ENCODE measurements around the gene SPTBN1.

The SPTBN1 gene

GRCh38 chr2:54420524-54421172 lies 35.5 kb upstream of the SPTBN1 start:
- H3K9ac ChIP-seq (ENCODE audit: low read depth, low read length), result no peak overlapping the region
- no peak overlapping the region for H3K4me3 ChIP-seq (ENCODE audit: low read depth, low read length)
- no peaks in the 10 kb centered on the region for H3K36me3 ChIP-seq (ENCODE audit: control insufficient read depth, insufficient read depth, low read length)
- no peaks in the 10 kb centered on the region for H3K27me3 ChIP-seq (ENCODE audit: control insufficient read depth, insufficient read depth, low read length)
- no peak overlapping the region for H3K27ac ChIP-seq (ENCODE audit: low read depth, low read length)
- H3K9me3 ChIP-seq (ENCODE audit: control insufficient read depth, insufficient read depth, low read length), result no peaks in the 10 kb centered on the region
- peaks cover 9% of the 10 kb centered on the region; the same call in 1 of the 2 replicates for H3K4me1 ChIP-seq (ENCODE audit: control insufficient read depth, insufficient read depth, low read length)

- Histone ChIP-seq H3K4me3 (ENCODE audit: low read depth, low read length) (no peak overlapping the region), H3K9ac (ENCODE audit: low read depth, low read length) (no peak overlapping the region), H3K27ac (ENCODE audit: low read depth, low read length) (no peak overlapping the region), H3K36me3 (ENCODE audit: control insufficient read depth, insufficient read depth, low read length) (no peaks in the 10 kb centered on the region), H3K27me3 (ENCODE audit: control insufficient read depth, insufficient read depth, low read length) (no peaks in the 10 kb centered on the region), H3K4me1 (ENCODE audit: control insufficient read depth, insufficient read depth, low read length) (peaks cover 9% of the 10 kb centered on the region; the same call in 1 of the 2 replicates), H3K9me3 (ENCODE audit: control insufficient read depth, insufficient read depth, low read length) (no peaks in the 10 kb centered on the region)
Measured at GRCh38 chr2:54422072-54422581, 34.0 kb upstream of the SPTBN1 start.

- Histone ChIP-seq H3K36me3 (ENCODE audit: control insufficient read depth, insufficient read depth, low read length) (no peaks in the 10 kb centered on the region), H3K4me1 (ENCODE audit: control insufficient read depth, insufficient read depth, low read length) (peaks cover 9% of the 10 kb centered on the region; the same call in 1 of the 2 replicates), H3K27ac (ENCODE audit: low read depth, low read length) (no peak overlapping the region), H3K9me3 (ENCODE audit: control insufficient read depth, insufficient read depth, low read length) (no peaks in the 10 kb centered on the region), H3K4me3 (ENCODE audit: low read depth, low read length) (no peak overlapping the region), H3K9ac (ENCODE audit: low read depth, low read length) (no peak overlapping the region), H3K27me3 (ENCODE audit: control insufficient read depth, insufficient read depth, low read length) (no peaks in the 10 kb centered on the region)
Measured at GRCh38 chr2:54423213-54423612, 32.9 kb upstream of the SPTBN1 start.

- Histone ChIP-seq H3K27me3 (ENCODE audit: control insufficient read depth, insufficient read depth, low read length) (no peaks in the 10 kb centered on the region), H3K4me3 (ENCODE audit: low read depth, low read length) (no peak overlapping the region), H3K27ac (ENCODE audit: low read depth, low read length) (no peak overlapping the region), H3K4me1 (ENCODE audit: control insufficient read depth, insufficient read depth, low read length) (peaks cover 9% of the 10 kb centered on the region; the same call in 1 of the 2 replicates), H3K36me3 (ENCODE audit: control insufficient read depth, insufficient read depth, low read length) (no peaks in the 10 kb centered on the region), H3K9ac (ENCODE audit: low read depth, low read length) (no peak overlapping the region), H3K9me3 (ENCODE audit: control insufficient read depth, insufficient read depth, low read length) (no peaks in the 10 kb centered on the region)
Measured at GRCh38 chr2:54424555-54425163, 31.5 kb upstream of the SPTBN1 start.

GRCh38 chr2:54428108-54428831 lies 27.9 kb upstream of the SPTBN1 start:
- H3K4me3 ChIP-seq (ENCODE audit: low read depth, low read length), result no peak overlapping the region
- H3K9ac ChIP-seq (ENCODE audit: low read depth, low read length), result no peak overlapping the region
- H3K4me1 ChIP-seq (ENCODE audit: control insufficient read depth, insufficient read depth, low read length), result no peaks in the 10 kb centered on the region
- H3K9me3 ChIP-seq (ENCODE audit: control insufficient read depth, insufficient read depth, low read length), result no peaks in the 10 kb centered on the region
- H3K27ac ChIP-seq (ENCODE audit: low read depth, low read length), result no peak overlapping the region
- H3K36me3 ChIP-seq (ENCODE audit: control insufficient read depth, insufficient read depth, low read length), result no peaks in the 10 kb centered on the region
- H3K27me3 ChIP-seq (ENCODE audit: control insufficient read depth, insufficient read depth, low read length), result no peaks in the 10 kb centered on the region

GRCh38 chr2:54429054-54429453 lies 27.1 kb upstream of the SPTBN1 start:
- H3K27ac ChIP-seq (ENCODE audit: low read depth, low read length), result no peak overlapping the region
- H3K4me3 ChIP-seq (ENCODE audit: low read depth, low read length), result no peak overlapping the region
- no peaks in the 10 kb centered on the region for H3K9me3 ChIP-seq (ENCODE audit: control insufficient read depth, insufficient read depth, low read length)

GRCh38 chr2:54429811-54430551 lies 26.1 kb upstream of the SPTBN1 start:
- H3K27ac ChIP-seq (ENCODE audit: low read depth, low read length), result no peak overlapping the region
- no peak overlapping the region for H3K9ac ChIP-seq (ENCODE audit: low read depth, low read length)
- no peaks in the 10 kb centered on the region for H3K36me3 ChIP-seq (ENCODE audit: control insufficient read depth, insufficient read depth, low read length)
- no peaks in the 10 kb centered on the region for H3K4me1 ChIP-seq (ENCODE audit: control insufficient read depth, insufficient read depth, low read length)
- H3K27me3 ChIP-seq (ENCODE audit: control insufficient read depth, insufficient read depth, low read length), result no peaks in the 10 kb centered on the region
- H3K4me3 ChIP-seq (ENCODE audit: low read depth, low read length), result no peak overlapping the region
- H3K9me3 ChIP-seq (ENCODE audit: control insufficient read depth, insufficient read depth, low read length), result no peaks in the 10 kb centered on the region

More at GRCh38 chr2:54429054-54429453, 27.1 kb upstream of the SPTBN1 start:
- no peaks in the 10 kb centered on the region for H3K4me1 ChIP-seq (ENCODE audit: control insufficient read depth, insufficient read depth, low read length)
- no peak overlapping the region for H3K9ac ChIP-seq (ENCODE audit: low read depth, low read length)
- no peaks in the 10 kb centered on the region for H3K27me3 ChIP-seq (ENCODE audit: control insufficient read depth, insufficient read depth, low read length)
- no peaks in the 10 kb centered on the region for H3K36me3 ChIP-seq (ENCODE audit: control insufficient read depth, insufficient read depth, low read length)

- no peak overlapping the region for H3K4me3 ChIP-seq (ENCODE audit: low read depth, low read length)
- no peaks in the 10 kb centered on the region for H3K36me3 ChIP-seq (ENCODE audit: control insufficient read depth, insufficient read depth, low read length)
- no peaks in the 10 kb centered on the region for H3K27me3 ChIP-seq (ENCODE audit: control insufficient read depth, insufficient read depth, low read length)
- H3K9me3 ChIP-seq (ENCODE audit: control insufficient read depth, insufficient read depth, low read length), result no peaks in the 10 kb centered on the region
- no peak overlapping the region for H3K9ac ChIP-seq (ENCODE audit: low read depth, low read length)
- H3K27ac ChIP-seq (ENCODE audit: low read depth, low read length), result no peak overlapping the region
- H3K4me1 ChIP-seq (ENCODE audit: control insufficient read depth, insufficient read depth, low read length), result no peaks in the 10 kb centered on the region
Measured at GRCh38 chr2:54430649-54431048, 25.5 kb upstream of the SPTBN1 start.

- H3K4me3 ChIP-seq (ENCODE audit: low read depth, low read length), result no peak overlapping the region
- no peak overlapping the region for H3K27ac ChIP-seq (ENCODE audit: low read depth, low read length)
- H3K27me3 ChIP-seq (ENCODE audit: control insufficient read depth, insufficient read depth, low read length), result no peaks in the 10 kb centered on the region
- H3K36me3 ChIP-seq (ENCODE audit: control insufficient read depth, insufficient read depth, low read length), result no peaks in the 10 kb centered on the region
- H3K9me3 ChIP-seq (ENCODE audit: control insufficient read depth, insufficient read depth, low read length), result no peaks in the 10 kb centered on the region
- H3K4me1 ChIP-seq (ENCODE audit: control insufficient read depth, insufficient read depth, low read length), result no peaks in the 10 kb centered on the region
- no peak overlapping the region for H3K9ac ChIP-seq (ENCODE audit: low read depth, low read length)
Measured at GRCh38 chr2:54432251-54433015, 23.7 kb upstream of the SPTBN1 start.

- Histone ChIP-seq H3K36me3 (ENCODE audit: control insufficient read depth, insufficient read depth, low read length) (no peaks in the 10 kb centered on the region), H3K9me3 (ENCODE audit: control insufficient read depth, insufficient read depth, low read length) (no peaks in the 10 kb centered on the region), H3K27ac (ENCODE audit: low read depth, low read length) (no peak overlapping the region), H3K4me1 (ENCODE audit: control insufficient read depth, insufficient read depth, low read length) (no peaks in the 10 kb centered on the region), H3K27me3 (ENCODE audit: control insufficient read depth, insufficient read depth, low read length) (no peaks in the 10 kb centered on the region), H3K4me3 (ENCODE audit: low read depth, low read length) (no peak overlapping the region), H3K9ac (ENCODE audit: low read depth, low read length) (no peak overlapping the region)
Measured at GRCh38 chr2:54434229-54434628, 21.9 kb upstream of the SPTBN1 start.
